Activated CD8-positive, alpha-beta T cell treated with anti-CD3 and anti-CD28 coated beads for 36 hours (primary cell): ENCODE measurements around the gene MYO9A. TPM values are rescaled to one million over a fixed set of nuclear protein-coding genes. Genes with fewer than 3 reads are reported as not detected.

ENCODE experiments used
- ATAC-seq: fragments of 200-7000 bp; cut with Tn5 transposase; one replicate; pipeline ENCODE4 v1.10.0; 2021; ENCODE audit warnings: mild to moderate bottlenecking, moderate library complexity
- CTCF ChIA-PET: fragments of 350-600 bp; sonication (Branson Sonifier 250); formaldehyde crosslinking; loops from one replicate; lab custom pipeline; 2021; ENCODE audit warnings: antibody characterized with exemption; lab: Charles Lee
- POLR2A ChIA-PET: fragments of 350-600 bp; sonication (Branson Sonifier 250); formaldehyde crosslinking; loops from one replicate; lab custom pipeline; 2021; ENCODE audit warnings: antibody characterized with exemption; lab: Charles Lee
- DNase-seq: peaks from one replicate; pipeline ENCODE4 v3.0.0-alpha.2; 2020
- H3K27ac Mint-ChIP-seq: one replicate; pipeline ENCODE4 v1.8.0; 2021; ENCODE audit warnings: mild to moderate bottlenecking, mixed read lengths
- H3K27me3 Mint-ChIP-seq: one replicate; pipeline ENCODE4 v1.8.0; 2021; ENCODE audit warnings: mixed read lengths
- H3K36me3 Mint-ChIP-seq: one replicate; pipeline ENCODE4 v1.8.0; 2021; ENCODE audit warnings: low read depth, mixed read lengths
- H3K4me1 Mint-ChIP-seq: one replicate; pipeline ENCODE4 v1.8.0; 2021; ENCODE audit warnings: low read depth, mixed read lengths
- H3K4me3 Mint-ChIP-seq: one replicate; pipeline ENCODE4 v1.8.0; 2021; ENCODE audit warnings: mild to moderate bottlenecking, moderate library complexity, mixed read lengths
- H3K9me3 Mint-ChIP-seq: one replicate; pipeline ENCODE4 v1.8.0; 2021; ENCODE audit warnings: mixed read lengths
- CTCF ChIP-seq: fragments of 200-600 bp; IDR thresholded peaks from one replicate; pipeline ENCODE4 v1.8.0; 2022; ENCODE audit warnings: antibody characterized with exemption, mild to moderate bottlenecking
- intact Hi-C: fragments of 100-400 bp; cut with micrococcal nuclease; formaldehyde crosslinking; loops from one replicate; pipeline ENCODE4 v1.10.0; 2022
- total RNA-seq, 2 experiments: library from RNA; stranded (reverse); gene quantifications; one replicate each; pipeline ENCODE4 v1.2.3, GENCODE V29; 2021

MYO9A gene
- total RNA-seq, 2 experiments from 2014 or later, result 16.8 to 18.7 TPM

GRCh38 chr15:72139667-72140066 lies 21.7 kb upstream of the MYO9A start:
- Mint-ChIP-seq H3K4me3 (no peak overlapping the region), H3K9me3 (no peaks in the 10 kb centered on the region), H3K27me3 (no peaks in the 10 kb centered on the region), H3K36me3 (no peaks in the 10 kb centered on the region), H3K4me1 (peaks cover 5% of the 10 kb centered on the region), H3K27ac (no peak overlapping the region)
- TF ChIP-seq CTCF, result no peak
- ATAC-seq (no peak), DNase-seq (no peak)
- ChIA-PET POLR2A (no interaction called here), CTCF (interaction anchor here (1.0 to 1.4 kb wide), 2 partner anchors 10 to 396 kb away, joined by 3 to 5 read pairs; no protein-coding TSS in a partner anchor)
- intact Hi-C loops, result no loop called here

DNA sequence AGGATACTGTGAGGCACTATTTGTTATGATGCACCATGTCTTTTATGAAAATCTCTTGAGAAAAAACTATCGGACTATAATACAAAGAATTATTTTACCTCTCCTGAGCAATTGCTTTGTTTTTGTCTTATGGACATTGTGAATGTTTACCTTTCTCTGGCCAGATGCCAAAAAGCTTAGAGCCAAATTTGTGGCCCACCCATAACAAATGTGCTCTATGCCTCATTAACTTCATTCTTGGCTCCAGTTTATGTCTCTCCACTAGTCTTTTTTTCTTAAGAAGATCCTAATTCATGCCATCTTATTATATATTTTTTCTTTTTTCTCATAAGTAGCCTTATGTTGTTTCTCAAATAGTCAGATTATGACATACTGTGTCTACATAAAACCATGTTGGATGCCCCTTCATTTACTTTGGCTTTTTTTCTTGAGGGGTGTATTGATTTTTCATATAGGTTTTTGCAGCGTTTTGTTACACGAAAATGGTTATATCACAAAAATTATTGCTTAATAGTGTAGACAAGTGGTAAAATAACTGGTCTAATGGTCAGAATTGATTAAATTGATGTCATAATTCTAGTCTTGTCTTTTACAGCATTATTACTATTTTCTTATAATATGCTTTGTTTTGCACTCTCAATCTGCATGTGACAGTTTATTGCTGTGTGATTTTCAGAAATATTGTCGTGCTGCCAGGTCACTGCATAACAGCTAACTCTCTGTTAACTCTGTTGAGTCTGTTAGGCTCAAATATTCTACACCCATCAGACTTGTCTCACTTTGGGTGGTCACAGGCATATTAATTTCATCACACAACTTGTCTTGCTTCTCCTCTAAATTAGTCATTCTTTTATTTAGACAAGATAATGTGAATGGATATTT lies 18.5 kb upstream of the MYO9A start:
- no peaks in the 10 kb centered on the region for H3K27me3 Mint-ChIP-seq
- peaks cover 2% of the 10 kb centered on the region for H3K4me1 Mint-ChIP-seq
- DNase-seq (no peak), ATAC-seq (no peak)
- no peak for TF ChIP-seq CTCF
- ChIA-PET POLR2A (no interaction called here), CTCF (interaction anchor here (2.1 kb wide), 1 partner anchor 20 kb away, joined by 6 read pairs; no protein-coding TSS in a partner anchor)
- intact Hi-C loops, result no loop called here
- H3K4me3 Mint-ChIP-seq, result no peak overlapping the region
- no peak overlapping the region for H3K27ac Mint-ChIP-seq
- no peaks in the 10 kb centered on the region for H3K36me3 Mint-ChIP-seq
- no peaks in the 10 kb centered on the region for H3K9me3 Mint-ChIP-seq

GRCh38 chr15:72135719-72136118 lies 17.8 kb upstream of the MYO9A start:
- no peaks in the 10 kb centered on the region for H3K9me3 Mint-ChIP-seq
- ChIA-PET CTCF (interaction anchor here (2.1 kb wide), 1 partner anchor 21 kb away, joined by 6 read pairs; no protein-coding TSS in a partner anchor), POLR2A (no interaction called here)
- H3K4me1 Mint-ChIP-seq, result no peaks in the 10 kb centered on the region
- no peaks in the 10 kb centered on the region for H3K27me3 Mint-ChIP-seq
- intact Hi-C loops, result no loop called here
- DNase-seq (no peak), ATAC-seq (no peak)
- no peak for TF ChIP-seq CTCF
- H3K4me3 Mint-ChIP-seq, result no peak overlapping the region
- H3K27ac Mint-ChIP-seq, result no peak overlapping the region
- H3K36me3 Mint-ChIP-seq, result no peaks in the 10 kb centered on the region

DNA sequence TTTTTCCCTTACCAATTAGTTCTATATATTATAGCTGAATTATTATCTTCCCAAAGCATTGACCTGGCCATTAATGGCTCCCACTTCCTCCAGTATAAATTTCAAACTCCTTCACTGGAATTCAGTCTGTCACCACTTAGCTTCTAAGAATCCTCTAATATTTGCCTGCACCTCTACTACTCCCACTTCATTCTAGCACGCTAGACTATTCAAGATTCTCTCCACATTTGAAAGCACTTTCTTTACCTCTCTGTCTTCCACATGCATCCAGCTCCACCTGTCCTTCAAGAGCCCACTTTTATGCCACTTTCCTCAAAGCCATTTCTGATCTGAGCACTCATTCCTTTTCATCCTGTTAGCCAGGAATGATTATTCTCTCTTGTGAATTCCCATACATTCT lies 15.3 kb upstream of the MYO9A start:
- CTCF ChIA-PET, result interaction anchor here (1.0 kb wide), 1 partner anchor 23 kb away, joined by 3 read pairs; no protein-coding TSS in a partner anchor
- no peak for DNase-seq
- H3K4me3 Mint-ChIP-seq, result no peak overlapping the region
- POLR2A ChIA-PET, result no interaction called here
- H3K36me3 Mint-ChIP-seq, result no peaks in the 10 kb centered on the region
- intact Hi-C loops, result no loop called here
- no peaks in the 10 kb centered on the region for H3K27me3 Mint-ChIP-seq
- no peak for TF ChIP-seq CTCF
- no peaks in the 10 kb centered on the region for H3K9me3 Mint-ChIP-seq
- no peak overlapping the region for H3K27ac Mint-ChIP-seq
- no peaks in the 10 kb centered on the region for H3K4me1 Mint-ChIP-seq
- ATAC-seq, result no peak

DNA sequence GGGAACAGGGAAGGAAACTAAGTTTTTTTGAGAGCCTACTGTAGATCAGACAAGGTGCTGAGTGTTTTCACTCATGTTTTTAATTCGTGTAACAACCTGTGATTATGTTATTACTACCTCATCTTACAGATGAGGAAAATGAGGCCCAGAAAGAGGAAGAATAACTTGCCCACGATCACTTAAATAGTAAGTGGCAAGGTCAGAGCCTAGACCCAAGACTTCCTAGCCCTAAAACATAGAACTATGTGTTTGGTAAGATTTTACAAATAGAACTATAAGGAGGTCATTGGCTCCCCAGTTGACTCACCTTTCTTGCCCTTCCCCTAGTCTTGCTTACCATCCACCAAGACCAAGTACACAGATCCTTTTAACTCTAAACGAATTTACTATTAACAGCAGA lies 14.0 kb upstream of the MYO9A start:
- no peak overlapping the region for H3K4me3 Mint-ChIP-seq

More for the DNA sequence above, 14.0 kb upstream of the MYO9A start:
- H3K9me3 Mint-ChIP-seq, result no peaks in the 10 kb centered on the region
- H3K36me3 Mint-ChIP-seq, result no peaks in the 10 kb centered on the region
- no peak overlapping the region for H3K27ac Mint-ChIP-seq
- CTCF ChIA-PET, result no interaction called here
- no peaks in the 10 kb centered on the region for H3K4me1 Mint-ChIP-seq
- TF ChIP-seq CTCF, result no peak
- intact Hi-C loops, result no loop called here
- ATAC-seq, result no peak
- POLR2A ChIA-PET, result no interaction called here
- H3K27me3 Mint-ChIP-seq, result no peaks in the 10 kb centered on the region
- no peak for DNase-seq
